ENCODE data around the gene ADAMTS3. TPM values are rescaled to one million over a fixed set of nuclear protein-coding genes. Genes with fewer than 3 reads are reported as not detected.
A peak's percentile ranks its signal among the peaks of the same experiment; 100 is the strongest.

ADAMTS3 gene
- total and polyA plus RNA-seq, 2 of the 13 experiments (the other 11 are each of a cell fraction or from before 2014, with no cell fraction given): not detected

- TF ChIP-seq CTCF (CRISPR knock-in tag; IDR thresholded peaks at IDR 0.05) (peak; percentile 71), ZNF136 (CRISPR knock-in tag; IDR thresholded peaks at IDR 0.05; ENCODE audit: low read depth) (no peak), JARID2 (CRISPR knock-in tag; IDR thresholded peaks at IDR 0.05; ENCODE audit: insufficient replicate concordance) (no peak), SMC3 (IDR thresholded peaks at IDR 0.05; ENCODE audit: low read length) (peak; percentile 59)
Observed at GRCh38 chr4:72505314-72505744, 63.7 kb downstream of the ADAMTS3 start (continued).

- POLR2A ChIA-PET: no interaction called here
- WGBS (ENCODE audit: low lambda C conversion rate): 0% methylated on average over 2 of the region's 2 CpGs
- H3K4me3 ChIP-seq (replicated peaks in 1 of 3; ENCODE audit: insufficient read depth in 1 of 3, low read depth in 2 of 3, low read length in 3 of 3): no peak overlapping the region
- no TSS peak for BruUV-seq (replicated peaks)
- no peak overlapping the region for H3K27ac ChIP-seq (ENCODE audit: extremely low read length, insufficient read depth, low read length)
- no peak for ATAC-seq
- CTCF ChIA-PET (ENCODE audit: low intra/inter-chr PET ratio, low total read pairs): no interaction called here
- no peak overlapping the region for H3K4me2 ChIP-seq (ENCODE audit: low read depth, low read length)
- DNase-seq (ENCODE audit: low spot score): no peak
- in situ Hi-C loops (cut with HindIII; ENCODE audit: extremely low pct_ligation_motif_present, low pct_unique_long_range_greater_than_20kb): no loop called here
- H4K20me1 ChIP-seq (ENCODE audit: insufficient read depth, low read length): no peaks in the 10 kb centered on the region
- TF ChIP-seq ZNF720 (CRISPR knock-in tag; IDR thresholded peaks at IDR 0.05) (no peak), ZKSCAN5 (CRISPR knock-in tag; IDR thresholded peaks at IDR 0.05) (no peak), MAX (IDR thresholded peaks at IDR 0.05) (no peak), SMYD3 (CRISPR knock-in tag; IDR thresholded peaks at IDR 0.05) (no peak), ZNF746 (CRISPR knock-in tag; IDR thresholded peaks at IDR 0.05) (no peak)
- H3K36me3 ChIP-seq (replicated peaks in 1 of 2; ENCODE audit: control insufficient read depth in 1 of 2, insufficient read depth in 2 of 2, low read length in 2 of 2): no peaks in the 10 kb centered on the region
- H3K9me3 ChIP-seq (ENCODE audit: low read length): no peaks in the 10 kb centered on the region
- no peak for FAIRE-seq
- no peak overlapping the region for H2AFZ ChIP-seq (ENCODE audit: low read length)
- no peak overlapping the region for H3K9ac ChIP-seq (ENCODE audit: insufficient read depth, low read depth, low read length)
- no peaks in the 10 kb centered on the region for H3K4me1 ChIP-seq (ENCODE audit: insufficient read depth, low read length)
- intact Hi-C loops (cut with micrococcal nuclease; ENCODE audit: unreplicated experiment): no loop called here
- H3K79me2 ChIP-seq (ENCODE audit: insufficient read depth, low read length): no peaks in the 10 kb centered on the region
- H3K27me3 ChIP-seq (ENCODE audit: control insufficient read depth in 1 of 2, insufficient read depth in 2 of 2, low read length in 2 of 2): no peaks in the 10 kb centered on the region
Observed at GRCh38 chr4:72500214-72500613, 68.8 kb downstream of the ADAMTS3 start.

Data from HepG2 (cell line).